Tibial nerve (tissue), 3 donors: Measurements from ENCODE around the gene ENOX1.

Experiments
- CTCF ChIP-seq, 5 experiments: fragments of 200-600 bp in 3 of 5; fragments of 450-650 bp in 2 of 5; sonication (generic) in 3 of 5; IDR thresholded peaks; one replicate each; pipeline ENCODE4 v1.5.1; 2016 to 2019; ENCODE audit warnings: antibody characterized with exemption in 5 of 5, mild to moderate bottlenecking in 3 of 5, moderate library complexity in 2 of 5
- POLR2A ChIP-seq, 2 donors: fragments of 450-650 bp; IDR thresholded peaks; one replicate each; pipeline ENCODE4 v1.6.1; 2017; ENCODE audit warnings: antibody characterized with exemption in 2 of 2, mild to moderate bottlenecking in 2 of 2, moderate library complexity in 2 of 2

GRCh38 chr13:43239275-43239840 is 547.4 kb downstream of the ENOX1 start:
- TF ChIP-seq CTCF (IDR thresholded peaks at IDR 0.05) (no peak), POLR2A (IDR thresholded peaks at IDR 0.05) (no peak)
